Endodermal cell (in vitro differentiated cells): ENCODE results near the gene GPHN. TPM values are rescaled to one million over a fixed set of nuclear protein-coding genes. Genes with fewer than 3 reads are reported as not detected.
"Not testable (repeated sequence)": the region's sequence is repeated elsewhere in the genome, so short reads cannot be mapped to it uniquely, and the experiment has no call there.

Experiments
- DNase-seq: peaks from one replicate; pipeline ENCODE4 v3.0.0-alpha.2; 2017
- H3K27ac ChIP-seq: 2 replicates; pipeline ENCODE4 v1.5.1; 2013; ENCODE audit warnings: mild to moderate bottlenecking, low read depth, low read length, moderate library complexity
- H3K27me3 ChIP-seq: 2 replicates; pipeline ENCODE4 v1.6.1; 2013; ENCODE audit warnings: mild to moderate bottlenecking, low read length, moderate library complexity; ENCODE audit not compliant: insufficient read depth, control insufficient read depth, poor library complexity, severe bottlenecking
- H3K36me3 ChIP-seq: 2 replicates; pipeline ENCODE4 v1.7.0; 2013; ENCODE audit warnings: mild to moderate bottlenecking, low read length, moderate library complexity; ENCODE audit not compliant: control insufficient read depth, insufficient read depth
- H3K4me1 ChIP-seq: one replicate; pipeline ENCODE4 v1.7.0; 2013; ENCODE audit warnings: low read length; ENCODE audit not compliant: control insufficient read depth, insufficient read depth
- H3K4me3 ChIP-seq: 2 replicates; pipeline ENCODE4 v1.5.1; 2013; ENCODE audit warnings: mild to moderate bottlenecking, low read length, moderate library complexity
- H3K9ac ChIP-seq: 2 replicates; pipeline ENCODE4 v1.6.1; 2013; ENCODE audit warnings: mild to moderate bottlenecking, low read length, moderate library complexity; ENCODE audit not compliant: poor library complexity, severe bottlenecking; ENCODE audit errors: extremely low read depth
- H3K9me3 ChIP-seq: 2 replicates; pipeline ENCODE4 v1.6.1; 2013; ENCODE audit warnings: mild to moderate bottlenecking, low read length, moderate library complexity; ENCODE audit not compliant: control insufficient read depth
- H3K27ac Mint-ChIP-seq: 2 replicates; pipeline ENCODE4 v1.8.0; 2020; ENCODE audit warnings: mixed read lengths
- H3K27me3 Mint-ChIP-seq: 2 replicates; pipeline ENCODE4 v1.8.0; 2021; ENCODE audit warnings: mild to moderate bottlenecking, mixed read lengths; ENCODE audit not compliant: insufficient read depth
- H3K36me3 Mint-ChIP-seq: 2 replicates; pipeline ENCODE4 v1.8.0; 2020; ENCODE audit warnings: low read depth, mixed read lengths
- H3K4me1 Mint-ChIP-seq: 2 replicates; pipeline ENCODE4 v1.8.0; 2020; ENCODE audit warnings: mixed read lengths
- H3K4me3 Mint-ChIP-seq: 2 replicates; pipeline ENCODE4 v1.8.0; 2020; ENCODE audit warnings: mild to moderate bottlenecking, moderate library complexity, mixed read lengths
- H3K9me3 Mint-ChIP-seq: 2 replicates; pipeline ENCODE4 v1.8.0; 2020; ENCODE audit warnings: mild to moderate bottlenecking, mixed read lengths
- WGBS, 2 experiments: methylation state at CpG; one replicate each; pipeline versions ENCODE4 v1.1.5 to v1.1.7; 2013; ENCODE audit warnings: missing lambda C conversion rate in 2 of 2, mixed read lengths in 1 of 2; ENCODE audit not compliant: insufficient coverage in 1 of 2, insufficient read length in 1 of 2; 5-methylcytosine and 5-hydroxymethylcytosine counted together
- total RNA-seq, 2 donors: library from RNA; stranded (reverse); fragmentation: NEBNext Ultra II Directional in 1 of 2; extraction: Animal tissue kit (Norgen Biotek cat#: 25700) in 1 of 2; gene quantifications; 2 replicates in 1 of 2; 3 replicates in 1 of 2; pipeline ENCODE4 v1.2.1, GENCODE V29; 2021
- TF ChIP-seq, protein P1 (sequence below): fragments of 200-600 bp; sonication (generic); conservative IDR thresholded peaks from 2 replicates; pipeline ENCODE4 v1.5.0; 2021; ENCODE audit warnings: antibody characterized with exemption, mild to moderate bottlenecking

GPHN gene
- total RNA-seq, 2 donors from 2014 or later = 12.4 to 15.0 TPM

- WGBS, 2 experiments = 100% methylated on average over 1 to 2 of the region's 2 CpGs
- H3K36me3 Mint-ChIP-seq = peaks cover 3% of the 10 kb centered on the region
- no peaks in the 10 kb centered on the region for H3K27me3 ChIP-seq
- peaks cover 59% of the 10 kb centered on the region for H3K9me3 ChIP-seq
- peaks cover 69% of the 10 kb centered on the region for H3K9me3 Mint-ChIP-seq
- no peaks in the 10 kb centered on the region for H3K27me3 Mint-ChIP-seq
- H3K27ac ChIP-seq = no peak overlapping the region
- no peaks in the 10 kb centered on the region for H3K4me1 ChIP-seq
- TF ChIP-seq, protein P1, sequence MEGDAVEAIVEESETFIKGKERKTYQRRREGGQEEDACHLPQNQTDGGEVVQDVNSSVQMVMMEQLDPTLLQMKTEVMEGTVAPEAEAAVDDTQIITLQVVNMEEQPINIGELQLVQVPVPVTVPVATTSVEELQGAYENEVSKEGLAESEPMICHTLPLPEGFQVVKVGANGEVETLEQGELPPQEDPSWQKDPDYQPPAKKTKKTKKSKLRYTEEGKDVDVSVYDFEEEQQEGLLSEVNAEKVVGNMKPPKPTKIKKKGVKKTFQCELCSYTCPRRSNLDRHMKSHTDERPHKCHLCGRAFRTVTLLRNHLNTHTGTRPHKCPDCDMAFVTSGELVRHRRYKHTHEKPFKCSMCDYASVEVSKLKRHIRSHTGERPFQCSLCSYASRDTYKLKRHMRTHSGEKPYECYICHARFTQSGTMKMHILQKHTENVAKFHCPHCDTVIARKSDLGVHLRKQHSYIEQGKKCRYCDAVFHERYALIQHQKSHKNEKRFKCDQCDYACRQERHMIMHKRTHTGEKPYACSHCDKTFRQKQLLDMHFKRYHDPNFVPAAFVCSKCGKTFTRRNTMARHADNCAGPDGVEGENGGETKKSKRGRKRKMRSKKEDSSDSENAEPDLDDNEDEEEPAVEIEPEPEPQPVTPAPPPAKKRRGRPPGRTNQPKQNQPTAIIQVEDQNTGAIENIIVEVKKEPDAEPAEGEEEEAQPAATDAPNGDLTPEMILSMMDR = no peak
- no peak overlapping the region for H3K4me3 ChIP-seq
- no peak for DNase-seq
- H3K36me3 ChIP-seq = no peaks in the 10 kb centered on the region
- H3K4me1 Mint-ChIP-seq = no peaks in the 10 kb centered on the region
- no peak overlapping the region for H3K4me3 Mint-ChIP-seq
- H3K9ac ChIP-seq = no peak overlapping the region
- no peak overlapping the region for H3K27ac Mint-ChIP-seq
These were observed 67.1 kb downstream of the GPHN start for GRCh38 chr14:66575014-66575413.

DNA sequence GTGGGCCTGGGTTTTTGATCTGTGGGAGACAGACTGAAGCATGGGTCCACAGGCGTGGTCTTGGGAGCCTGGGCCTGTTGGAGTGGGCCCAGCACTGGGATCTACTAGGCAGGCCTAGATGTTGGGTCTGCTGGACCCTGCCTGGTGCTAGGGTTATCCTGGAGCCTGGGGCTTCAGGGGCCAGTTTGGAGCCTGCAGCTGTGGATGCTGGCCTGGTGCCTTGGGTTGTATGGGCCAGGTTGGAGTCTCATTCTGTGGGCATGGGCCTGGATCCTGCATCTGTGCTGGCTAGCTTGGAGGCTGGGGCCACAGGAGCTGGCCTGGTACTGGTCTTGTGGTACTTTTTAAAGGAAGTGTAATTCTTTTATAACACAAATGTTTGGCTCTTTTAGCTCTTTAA, 68.0 kb downstream of the GPHN start:
- H3K4me1 ChIP-seq = no peaks in the 10 kb centered on the region
- H3K4me3 ChIP-seq = no peak overlapping the region
- H3K27me3 ChIP-seq = no peaks in the 10 kb centered on the region
- H3K27ac ChIP-seq = no peak overlapping the region
- 93% methylated on average over 1 of the region's 1 CpG; no CpG with 5 or more reads in 1 of the 2 experiments for WGBS, 2 experiments
- no peak overlapping the region for H3K4me3 Mint-ChIP-seq
- no peaks in the 10 kb centered on the region for H3K36me3 ChIP-seq
- peaks cover 59% of the 10 kb centered on the region for H3K9me3 ChIP-seq
- no peak overlapping the region for H3K9ac ChIP-seq
- H3K27ac Mint-ChIP-seq = no peak overlapping the region
- H3K36me3 Mint-ChIP-seq = peaks cover 3% of the 10 kb centered on the region
- DNase-seq = no peak
- TF ChIP-seq, protein P1 = no peak
- H3K9me3 Mint-ChIP-seq = peaks cover 68% of the 10 kb centered on the region
- no peaks in the 10 kb centered on the region for H3K4me1 Mint-ChIP-seq
- no peaks in the 10 kb centered on the region for H3K27me3 Mint-ChIP-seq

DNA sequence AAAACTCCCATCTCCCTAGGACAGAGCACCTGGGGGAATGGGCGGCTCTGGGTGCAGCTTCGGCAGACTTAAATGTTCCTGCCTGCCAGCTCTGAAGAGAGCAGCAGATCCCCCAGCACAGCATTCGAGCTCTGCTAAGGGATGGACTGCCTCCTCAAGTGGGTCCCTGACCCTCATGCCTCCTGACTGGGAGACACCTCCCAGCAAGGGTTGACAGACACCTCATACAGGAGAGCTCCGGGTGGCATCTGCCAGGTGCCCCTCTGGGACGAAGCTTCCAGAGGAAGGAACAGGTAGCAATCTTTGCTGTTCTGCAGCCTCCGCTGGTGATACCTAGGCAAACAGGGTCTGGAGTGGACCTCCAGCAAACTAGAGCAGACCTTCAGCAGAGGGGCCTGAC, 79.8 kb downstream of the GPHN start:
- not testable (repeated sequence) for H3K4me3 Mint-ChIP-seq, H3K36me3 Mint-ChIP-seq

GRCh38 chr14:66595394-66595793, 87.4 kb downstream of the GPHN start:
- 91 to 95% methylated on average over 4 of the region's 4 CpGs for WGBS, 2 experiments
- H3K36me3 Mint-ChIP-seq = peaks cover 2% of the 10 kb centered on the region
- H3K9ac ChIP-seq = no peak overlapping the region
- no peaks in the 10 kb centered on the region for H3K4me1 Mint-ChIP-seq
- H3K4me3 ChIP-seq = no peak overlapping the region
- H3K9me3 ChIP-seq = no peaks in the 10 kb centered on the region
- peaks cover 9% of the 10 kb centered on the region for H3K9me3 Mint-ChIP-seq
- TF ChIP-seq, protein P1 = no peak
- no peak overlapping the region for H3K4me3 Mint-ChIP-seq
- no peak for DNase-seq
- H3K36me3 ChIP-seq = no peaks in the 10 kb centered on the region
- no peak overlapping the region for H3K27ac Mint-ChIP-seq
- no peaks in the 10 kb centered on the region for H3K27me3 Mint-ChIP-seq
- no peaks in the 10 kb centered on the region for H3K4me1 ChIP-seq
- no peaks in the 10 kb centered on the region for H3K27me3 ChIP-seq
- no peak overlapping the region for H3K27ac ChIP-seq

More for the DNA sequence above, 79.8 kb downstream of the GPHN start:
- H3K9ac ChIP-seq, H3K27me3 Mint-ChIP-seq, H3K27ac ChIP-seq, H3K36me3 ChIP-seq, H3K27me3 ChIP-seq, H3K9me3 ChIP-seq, H3K4me1 ChIP-seq, H3K4me3 ChIP-seq, H3K27ac Mint-ChIP-seq, DNase-seq, H3K4me1 Mint-ChIP-seq: not testable (repeated sequence)
- H3K9me3 Mint-ChIP-seq = peaks cover 41% of the 10 kb centered on the region
- 88 to 92% methylated on average over 1 to 6 of the region's 6 CpGs for WGBS, 2 experiments
